Transverse colon (tissue), 4 donors: Measurements from ENCODE around the gene SMAD6. TPM values are rescaled to one million over a fixed set of nuclear protein-coding genes. Genes with fewer than 3 reads are reported as not detected.
"Not testable (repeated sequence)": the region's sequence is repeated elsewhere in the genome, so short reads cannot be mapped to it uniquely, and the experiment has no call there.

Experiments used
- DNase-seq: peaks from one replicate; pipeline ENCODE4 v3.0.0-alpha.2; 2019
- H3K27ac ChIP-seq, 4 donors: fragments of 200-600 bp; sonication (generic); 2 replicates each; pipeline ENCODE4 v1.5.1; 2016 to 2018; ENCODE audit warnings: inconsistent platforms in 4 of 4
- H3K27me3 ChIP-seq: fragments of 200-600 bp; sonication (generic); 2 replicates; pipeline ENCODE4 v1.5.1; 2017; ENCODE audit warnings: inconsistent platforms
- H3K36me3 ChIP-seq, 4 donors: fragments of 200-600 bp; sonication (generic); 2 replicates each; pipeline ENCODE4 v1.5.1; 2017 to 2019; ENCODE audit warnings: inconsistent platforms in 4 of 4
- H3K4me1 ChIP-seq, 4 donors: fragments of 200-600 bp; sonication (generic); 2 replicates each; pipeline ENCODE4 v1.5.1; 2017 to 2020; ENCODE audit warnings: inconsistent platforms in 4 of 4
- H3K4me3 ChIP-seq, 4 donors: fragments of 200-600 bp; sonication (generic); 1 replicate in 1 of 4; 2 replicates in 3 of 4; pipeline versions ENCODE4 v1.5.1 to v1.6.1; 2017 to 2019; ENCODE audit warnings: inconsistent platforms in 4 of 4
- H3K9me3 ChIP-seq, 2 donors: fragments of 200-600 bp; sonication (generic); 2 replicates each; pipeline ENCODE4 v1.5.1; 2017 to 2019; ENCODE audit warnings: inconsistent platforms in 2 of 2
- CTCF ChIP-seq, 5 experiments: fragments of 200-600 bp in 3 of 5; fragments of 450-650 bp in 2 of 5; sonication (generic) in 3 of 5; IDR thresholded peaks; 1 replicate in 2 of 5; 2 replicates in 3 of 5; pipeline ENCODE4 v1.5.1; 2016 to 2017; ENCODE audit warnings: antibody characterized with exemption in 5 of 5, inconsistent platforms in 3 of 5, mild to moderate bottlenecking in 2 of 5, moderate library complexity in 1 of 5
- EP300 ChIP-seq: sonication (generic); formaldehyde crosslinking; IDR thresholded peaks from one replicate; pipeline ENCODE4 v1.6.1; 2017; ENCODE audit warnings: antibody characterized with exemption, low read depth
- POLR2A ChIP-seq: fragments of 450-650 bp; IDR thresholded peaks from one replicate; pipeline ENCODE4 v1.6.1; 2016; ENCODE audit warnings: antibody characterized with exemption, mild to moderate bottlenecking, moderate library complexity
- POLR2AphosphoS5 ChIP-seq, 3 donors: sonication (generic); formaldehyde crosslinking; IDR thresholded peaks; one replicate each; pipeline ENCODE4 v1.6.1; 2016; ENCODE audit warnings: antibody characterized with exemption in 3 of 3
- WGBS, 2 donors: methylation state at CpG; one replicate each; pipeline ENCODE4 v1.1.5; 2018; ENCODE audit warnings: low coverage in 1 of 2; 5-methylcytosine and 5-hydroxymethylcytosine counted together
- in situ Hi-C, 4 donors: fragments of 200-750 bp; cut with MboI; loops; one replicate each; pipeline versions ENCODE4 v1.15.0 to v1.15.1; 2017; ENCODE audit warnings: low sequenced_read_pairs in 3 of 4, low pct_ligation_motif_present in 1 of 4, low pct_unique_long_range_greater_than_20kb in 1 of 4
- intact Hi-C: fragments of 100-400 bp; cut with DNase I; formaldehyde crosslinking; loops from one replicate; pipeline ENCODE4 v1.15.1; 2023; ENCODE audit warnings: low total_unique reads
- total RNA-seq, 4 donors: library from RNA; depleted of rRNA; stranded (reverse); fragments of >200 nt; gene quantifications; one replicate each; pipeline ENCODE4 v1.1.0, GENCODE V29; 2016

SMAD6 gene
- total RNA-seq, 4 donors from 2014 or later = 6.7 to 214 (median 9.3) TPM

GRCh38 chr15:66684136-66684681 is 17.8 kb upstream of the SMAD6 start:
- Histone ChIP-seq H3K27ac (no peak overlapping the region), H3K4me1 (no peaks in the 10 kb centered on the region), H3K9me3 (no peaks in the 10 kb centered on the region), H3K36me3 (no peaks in the 10 kb centered on the region), H3K4me3 (no peak overlapping the region), H3K27me3 (no peaks in the 10 kb centered on the region)
- no peak for DNase-seq
- in situ Hi-C loops = no loop called here
- no peak for TF ChIP-seq POLR2AphosphoS5 (IDR thresholded peaks at IDR 0.05)
- TF ChIP-seq POLR2A = no peak
- TF ChIP-seq CTCF (IDR thresholded peaks at IDR 0.05) = no peak
- no peak for TF ChIP-seq EP300
- intact Hi-C loops = no loop called here

- Histone ChIP-seq H3K4me3 (no peak overlapping the region), H3K9me3 (no peaks in the 10 kb centered on the region), H3K27ac (no peak overlapping the region), H3K4me1 (no peaks in the 10 kb centered on the region), H3K27me3 (no peaks in the 10 kb centered on the region), H3K36me3 (no peaks in the 10 kb centered on the region)
- peak in 1 of 5 experiments; percentile 11 for TF ChIP-seq CTCF (IDR thresholded peaks at IDR 0.05)
- no peak for TF ChIP-seq EP300
- WGBS, 2 donors = 73 to 77% methylated on average over 3 to 5 of the region's 5 CpGs
- intact Hi-C loops (no loop called here), in situ Hi-C loops (no loop called here)
- no peak for DNase-seq
Observed at GRCh38 chr15:66685638-66686150, 16.3 kb upstream of the SMAD6 start.

GRCh38 chr15:66690912-66691311 is 11.1 kb upstream of the SMAD6 start:
- intact Hi-C loops, H3K4me1 ChIP-seq, H3K27ac ChIP-seq, H3K9me3 ChIP-seq, H3K36me3 ChIP-seq, H3K27me3 ChIP-seq, DNase-seq, H3K4me3 ChIP-seq: not testable (repeated sequence)
- in situ Hi-C loops = loop anchor here in 1 of 4 donors (10.0 kb wide), 1 partner anchor 86 kb away; no protein-coding TSS in a partner anchor
- 89 to 90% methylated on average over 5 to 7 of the region's 7 CpGs for WGBS, 2 donors

- Histone ChIP-seq H3K27ac (no peak overlapping the region), H3K27me3 (no peaks in the 10 kb centered on the region), H3K9me3 (no peaks in the 10 kb centered on the region), H3K4me1 (no peaks in the 10 kb centered on the region), H3K36me3 (no peaks in the 10 kb centered on the region), H3K4me3 (no peak overlapping the region)
- intact Hi-C loops = no loop called here
- TF ChIP-seq EP300 (no peak), CTCF (IDR thresholded peaks at IDR 0.05) (no peak)
- in situ Hi-C loops = loop anchor here in 1 of 4 donors (10.0 kb wide), 1 partner anchor 87 kb away; no protein-coding TSS in a partner anchor
- no peak for DNase-seq
Observed at GRCh38 chr15:66691727-66692126, 10.3 kb upstream of the SMAD6 start.

GRCh38 chr15:66692391-66692790 is 9.6 kb upstream of the SMAD6 start:
- no peaks in the 10 kb centered on the region for H3K27me3 ChIP-seq
- no peak overlapping the region for H3K4me3 ChIP-seq
- DNase-seq = no peak
- 70 to 84% methylated on average over 2 to 3 of the region's 3 CpGs for WGBS, 2 donors
- H3K27ac ChIP-seq = peak overlapping the region in 2 of 4 donors; percentile 31 to 41
- in situ Hi-C loops = loop anchor here in 1 of 4 donors (10.0 kb wide), 1 partner anchor 88 kb away; no protein-coding TSS in a partner anchor
- H3K36me3 ChIP-seq = no peaks in the 10 kb centered on the region
- H3K4me1 ChIP-seq = no peaks in the 10 kb centered on the region
- TF ChIP-seq POLR2A (no peak), EP300 (no peak)
- H3K9me3 ChIP-seq = no peaks in the 10 kb centered on the region
- intact Hi-C loops = no loop called here
